ENCODE measurements around the gene PDZRN4. TPM values are rescaled to one million over a fixed set of nuclear protein-coding genes. Genes with fewer than 3 reads are reported as not detected.

Gene PDZRN4
- total RNA-seq, 2 donors from 2014 or later, result 0.52 to 0.99 TPM

DNA sequence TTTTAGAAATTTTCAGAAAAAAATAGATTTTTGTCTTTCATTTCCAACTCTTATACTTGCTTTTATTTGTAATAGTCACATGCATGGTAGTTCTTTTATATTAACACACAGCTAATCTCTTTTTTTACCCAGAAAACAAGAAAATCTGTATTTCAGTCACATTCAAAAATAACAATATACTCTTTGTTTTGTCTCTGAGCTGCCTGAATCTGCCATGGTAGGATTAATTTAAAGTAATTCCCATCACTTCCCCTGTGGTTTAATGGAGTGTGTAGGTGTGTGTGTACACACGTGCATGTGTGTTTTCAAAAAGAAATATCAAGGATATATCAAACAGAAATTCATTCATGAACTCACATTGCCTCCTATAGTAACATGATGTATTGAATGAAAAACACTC, 42.6 kb downstream of the PDZRN4 start:
- H3K9me3 ChIP-seq, result no peaks in the 10 kb centered on the region
- TF ChIP-seq POLR2A (IDR thresholded peaks at IDR 0.05), result no peak
- TF ChIP-seq, protein P1, sequence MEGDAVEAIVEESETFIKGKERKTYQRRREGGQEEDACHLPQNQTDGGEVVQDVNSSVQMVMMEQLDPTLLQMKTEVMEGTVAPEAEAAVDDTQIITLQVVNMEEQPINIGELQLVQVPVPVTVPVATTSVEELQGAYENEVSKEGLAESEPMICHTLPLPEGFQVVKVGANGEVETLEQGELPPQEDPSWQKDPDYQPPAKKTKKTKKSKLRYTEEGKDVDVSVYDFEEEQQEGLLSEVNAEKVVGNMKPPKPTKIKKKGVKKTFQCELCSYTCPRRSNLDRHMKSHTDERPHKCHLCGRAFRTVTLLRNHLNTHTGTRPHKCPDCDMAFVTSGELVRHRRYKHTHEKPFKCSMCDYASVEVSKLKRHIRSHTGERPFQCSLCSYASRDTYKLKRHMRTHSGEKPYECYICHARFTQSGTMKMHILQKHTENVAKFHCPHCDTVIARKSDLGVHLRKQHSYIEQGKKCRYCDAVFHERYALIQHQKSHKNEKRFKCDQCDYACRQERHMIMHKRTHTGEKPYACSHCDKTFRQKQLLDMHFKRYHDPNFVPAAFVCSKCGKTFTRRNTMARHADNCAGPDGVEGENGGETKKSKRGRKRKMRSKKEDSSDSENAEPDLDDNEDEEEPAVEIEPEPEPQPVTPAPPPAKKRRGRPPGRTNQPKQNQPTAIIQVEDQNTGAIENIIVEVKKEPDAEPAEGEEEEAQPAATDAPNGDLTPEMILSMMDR (IDR thresholded peaks at IDR 0.05), result no peak
- no peak for DNase-seq
- 17 to 26% methylated on average over 1 of the region's 1 CpG for WGBS, 2 donors
- intact Hi-C loops (cut with DNase I), result no loop called here
- no peak overlapping the region for H3K27ac ChIP-seq
- no peak for ATAC-seq
- H3K36me3 ChIP-seq (replicated peaks in 1 of 2; ENCODE audit: insufficient read depth in 1 of 2, low read depth in 2 of 2), result no peaks in the 10 kb centered on the region
- H3K4me1 ChIP-seq, result no peaks in the 10 kb centered on the region
- no peaks in the 10 kb centered on the region for H3K27me3 ChIP-seq
- no peak overlapping the region for H3K4me3 ChIP-seq

DNA sequence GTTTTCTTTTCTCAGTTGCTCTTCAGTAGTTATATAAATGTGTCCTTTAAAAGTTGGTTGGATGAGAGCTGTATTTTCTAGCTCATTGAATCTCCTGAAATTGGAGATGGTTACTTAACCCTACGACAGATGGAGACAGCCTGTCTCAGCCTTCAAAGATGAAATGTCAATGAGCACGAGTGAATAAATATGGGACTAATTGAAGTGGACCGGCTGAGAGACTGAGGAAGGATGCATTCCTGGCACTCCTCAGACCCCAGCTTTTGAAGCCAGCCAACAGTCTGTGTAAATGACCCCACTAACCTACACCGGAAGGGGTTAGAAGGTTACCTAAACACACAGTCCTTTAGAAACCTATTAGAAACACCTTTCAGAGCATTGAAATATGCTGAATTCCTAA, 46.6 kb downstream of the PDZRN4 start:
- intact Hi-C loops (cut with DNase I), result no loop called here
- Histone ChIP-seq H3K4me3 (no peak overlapping the region), H3K27ac (no peak overlapping the region), H3K4me1 (no peaks in the 10 kb centered on the region), H3K27me3 (no peaks in the 10 kb centered on the region), H3K9me3 (no peaks in the 10 kb centered on the region), H3K36me3 (replicated peaks in 1 of 2; ENCODE audit: insufficient read depth in 1 of 2, low read depth in 2 of 2) (no peaks in the 10 kb centered on the region)
- no peak for TF ChIP-seq POLR2A (IDR thresholded peaks at IDR 0.05)
- TF ChIP-seq, protein P1 (IDR thresholded peaks at IDR 0.05), result no peak
- WGBS, 2 donors, result 41 to 42% methylated on average over 4 of the region's 4 CpGs
- no peak for ATAC-seq
- no peak for DNase-seq

DNA sequence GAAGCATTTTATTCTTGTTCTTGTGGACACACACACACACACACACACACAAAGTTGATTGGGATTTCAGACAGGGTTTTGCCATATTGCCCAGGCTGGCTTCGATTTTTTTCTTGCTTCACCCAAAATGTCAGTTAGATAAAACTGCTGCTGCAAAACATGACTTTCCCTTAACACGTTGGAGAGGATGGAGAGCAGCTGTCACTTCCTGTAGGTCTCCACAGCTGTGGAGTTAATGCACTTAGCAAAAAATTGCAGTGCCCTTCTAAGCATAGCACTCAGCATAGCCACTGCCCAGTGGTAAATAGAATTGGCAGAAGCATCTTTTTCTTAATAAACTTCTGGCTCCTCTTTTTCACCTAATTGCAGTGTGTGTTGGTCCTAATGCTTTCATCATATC, 54.5 kb downstream of the PDZRN4 start:
- H3K4me1 ChIP-seq, result no peaks in the 10 kb centered on the region
- DNase-seq (no peak), ATAC-seq (no peak)
- no peak overlapping the region for H3K27ac ChIP-seq
- WGBS, 2 donors, result 9 to 32% methylated on average over 2 of the region's 2 CpGs
- no peaks in the 10 kb centered on the region for H3K9me3 ChIP-seq
- no peaks in the 10 kb centered on the region for H3K36me3 ChIP-seq (replicated peaks in 1 of 2; ENCODE audit: insufficient read depth in 1 of 2, low read depth in 2 of 2)
- intact Hi-C loops (cut with DNase I), result no loop called here
- no peaks in the 10 kb centered on the region for H3K27me3 ChIP-seq
- TF ChIP-seq, protein P1 (IDR thresholded peaks at IDR 0.05), result no peak
- H3K4me3 ChIP-seq, result no peak overlapping the region

DNA sequence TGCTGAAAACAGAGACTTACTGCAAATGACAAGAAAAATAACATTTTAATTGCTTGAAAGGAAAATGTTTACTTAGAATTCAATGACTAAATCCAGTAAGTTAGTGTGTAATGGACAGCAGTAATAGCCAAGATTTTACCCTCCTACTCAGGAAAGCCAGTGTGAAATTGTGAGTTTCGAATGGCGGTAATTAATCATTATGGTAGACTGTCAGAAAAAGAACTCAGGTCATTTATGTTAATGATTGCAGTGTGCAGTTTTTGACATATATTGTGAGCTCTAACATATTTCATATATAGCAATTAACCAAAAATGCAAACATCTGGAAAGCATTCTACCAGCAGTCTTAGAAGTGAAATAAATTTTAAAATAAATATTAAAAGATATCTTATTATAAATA, 60.3 kb downstream of the PDZRN4 start:
- no peaks in the 10 kb centered on the region for H3K36me3 ChIP-seq (replicated peaks in 1 of 2; ENCODE audit: insufficient read depth in 1 of 2, low read depth in 2 of 2)
- H3K27ac ChIP-seq, result no peak overlapping the region
- 63% methylated on average over 2 of the region's 2 CpGs for WGBS, 2 donors
- no peaks in the 10 kb centered on the region for H3K4me1 ChIP-seq
- TF ChIP-seq, protein P1 (IDR thresholded peaks at IDR 0.05), result no peak
- H3K9me3 ChIP-seq, result no peaks in the 10 kb centered on the region
- DNase-seq, result no peak
- no peaks in the 10 kb centered on the region for H3K27me3 ChIP-seq
- no peak overlapping the region for H3K4me3 ChIP-seq
- intact Hi-C loops (cut with DNase I), result no loop called here
- ATAC-seq, result no peak

DNA sequence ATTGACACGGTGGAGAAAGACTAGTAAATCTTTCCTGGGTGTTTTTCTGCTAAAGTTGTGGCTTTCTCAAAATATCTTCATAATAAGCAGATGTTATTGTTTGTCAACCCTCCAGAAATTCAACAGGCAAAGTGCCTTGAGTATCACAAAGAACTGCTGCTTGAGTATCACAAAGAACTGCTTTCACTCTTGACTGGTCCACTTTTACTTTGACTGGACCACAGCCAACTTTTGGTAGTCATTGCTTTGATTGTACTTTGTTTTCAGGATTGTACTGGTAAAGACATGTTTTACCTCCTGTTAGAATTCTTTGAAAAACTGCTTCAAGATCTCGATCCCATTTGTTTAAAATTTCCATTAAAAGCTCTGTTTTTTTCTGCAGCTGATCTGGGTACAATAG, 62.6 kb downstream of the PDZRN4 start:
- Histone ChIP-seq H3K4me3 (no peak overlapping the region), H3K27me3 (no peaks in the 10 kb centered on the region), H3K9me3 (no peaks in the 10 kb centered on the region), H3K4me1 (no peaks in the 10 kb centered on the region), H3K27ac (no peak overlapping the region), H3K36me3 (replicated peaks in 1 of 2; ENCODE audit: insufficient read depth in 1 of 2, low read depth in 2 of 2) (no peaks in the 10 kb centered on the region)
- intact Hi-C loops (cut with DNase I), result no loop called here
- no peak for ATAC-seq
- no peak for DNase-seq
- 53 to 55% methylated on average over 2 of the region's 2 CpGs for WGBS, 2 donors
- TF ChIP-seq POLR2A (IDR thresholded peaks at IDR 0.05), result no peak
- TF ChIP-seq, protein P1 (IDR thresholded peaks at IDR 0.05), result no peak
